Suprapubic skin (tissue), 3 donors: ENCODE results near the gene BAIAP2L1.

Experiments
- CTCF ChIP-seq, 2 donors: fragments of 200-600 bp in 1 of 2; fragments of 450-650 bp in 1 of 2; sonication (generic) in 1 of 2; IDR thresholded peaks; one replicate each; pipeline ENCODE4 v1.5.1; 2016 to 2019; ENCODE audit warnings: antibody characterized with exemption in 2 of 2, mild to moderate bottlenecking in 1 of 2, moderate library complexity in 1 of 2
- POLR2A ChIP-seq, 2 donors: fragments of 450-650 bp; IDR thresholded peaks; one replicate each; pipeline ENCODE4 v1.6.1; 2017; ENCODE audit warnings: antibody characterized with exemption in 2 of 2, mild to moderate bottlenecking in 2 of 2, moderate library complexity in 2 of 2

- TF ChIP-seq CTCF (IDR thresholded peaks at IDR 0.05): no peak
- no peak for TF ChIP-seq POLR2A (IDR thresholded peaks at IDR 0.05)
These were observed 159.1 kb downstream of the BAIAP2L1 start for GRCh38 chr7:98241674-98242241.
